ENCODE data around the gene CHST15.

CHST15 gene

GRCh38 chr10:124126145-124126982 lies 33.0 kb upstream of the CHST15 start:
- DNase-seq, result no peak
- in situ Hi-C loops (cut with HindIII; ENCODE audit: low pct_ligation_motif_present, low pct_unique_long_range_greater_than_20kb, low sequenced_read_pairs), result no loop called here

- peak; percentile 24 for DNase-seq
Observed at GRCh38 chr10:124125305-124126116, 32.1 kb upstream of the CHST15 start.

GRCh38 chr10:124124769-124125161 lies 31.4 kb upstream of the CHST15 start:
- in situ Hi-C loops (cut with HindIII; ENCODE audit: low pct_ligation_motif_present, low pct_unique_long_range_greater_than_20kb, low sequenced_read_pairs), result no loop called here
- no peak for DNase-seq

More at GRCh38 chr10:124125305-124126116, 32.1 kb upstream of the CHST15 start:
- in situ Hi-C loops (cut with HindIII; ENCODE audit: low pct_ligation_motif_present, low pct_unique_long_range_greater_than_20kb, low sequenced_read_pairs), result no loop called here

- DNase-seq, result no peak
- in situ Hi-C loops (cut with HindIII; ENCODE audit: low pct_ligation_motif_present, low pct_unique_long_range_greater_than_20kb, low sequenced_read_pairs), result no loop called here
Observed at GRCh38 chr10:124124123-124124768, 30.8 kb upstream of the CHST15 start.

GRCh38 chr10:124123156-124123555 lies 29.8 kb upstream of the CHST15 start:
- no peak for DNase-seq
- in situ Hi-C loops (cut with HindIII; ENCODE audit: low pct_ligation_motif_present, low pct_unique_long_range_greater_than_20kb, low sequenced_read_pairs), result no loop called here

- in situ Hi-C loops (cut with HindIII; ENCODE audit: low pct_ligation_motif_present, low pct_unique_long_range_greater_than_20kb, low sequenced_read_pairs), result no loop called here
- no peak for DNase-seq
Observed at GRCh38 chr10:124122211-124122610, 28.8 kb upstream of the CHST15 start.

GRCh38 chr10:124120410-124121061 lies 27.1 kb upstream of the CHST15 start:
- no peak for DNase-seq
- in situ Hi-C loops (cut with HindIII; ENCODE audit: low pct_ligation_motif_present, low pct_unique_long_range_greater_than_20kb, low sequenced_read_pairs), result no loop called here

- no peak for DNase-seq
- in situ Hi-C loops (cut with HindIII; ENCODE audit: low pct_ligation_motif_present, low pct_unique_long_range_greater_than_20kb, low sequenced_read_pairs), result no loop called here
Observed at GRCh38 chr10:124119946-124120345, 26.5 kb upstream of the CHST15 start.

GRCh38 chr10:124119216-124119615 lies 25.8 kb upstream of the CHST15 start:
- DNase-seq, result no peak
- in situ Hi-C loops (cut with HindIII; ENCODE audit: low pct_ligation_motif_present, low pct_unique_long_range_greater_than_20kb, low sequenced_read_pairs), result no loop called here

GRCh38 chr10:124117833-124118232 lies 24.4 kb upstream of the CHST15 start:
- in situ Hi-C loops (cut with HindIII; ENCODE audit: low pct_ligation_motif_present, low pct_unique_long_range_greater_than_20kb, low sequenced_read_pairs), result no loop called here
- no peak for DNase-seq

GRCh38 chr10:124117511-124117785 lies 24.1 kb upstream of the CHST15 start:
- DNase-seq, result no peak
- in situ Hi-C loops (cut with HindIII; ENCODE audit: low pct_ligation_motif_present, low pct_unique_long_range_greater_than_20kb, low sequenced_read_pairs), result no loop called here

GRCh38 chr10:124116771-124117510 lies 23.5 kb upstream of the CHST15 start:
- DNase-seq, result no peak
- in situ Hi-C loops (cut with HindIII; ENCODE audit: low pct_ligation_motif_present, low pct_unique_long_range_greater_than_20kb, low sequenced_read_pairs), result no loop called here

- DNase-seq, result no peak
- in situ Hi-C loops (cut with HindIII; ENCODE audit: low pct_ligation_motif_present, low pct_unique_long_range_greater_than_20kb, low sequenced_read_pairs), result no loop called here
Observed at GRCh38 chr10:124114696-124115095, 21.3 kb upstream of the CHST15 start.

- in situ Hi-C loops (cut with HindIII; ENCODE audit: low pct_ligation_motif_present, low pct_unique_long_range_greater_than_20kb, low sequenced_read_pairs), result no loop called here
Observed at GRCh38 chr10:124112891-124113580, 19.6 kb upstream of the CHST15 start.

GRCh38 chr10:124110882-124111281 lies 17.5 kb upstream of the CHST15 start:
- in situ Hi-C loops (cut with HindIII; ENCODE audit: low pct_ligation_motif_present, low pct_unique_long_range_greater_than_20kb, low sequenced_read_pairs), result no loop called here
- no peak for DNase-seq

More at GRCh38 chr10:124112891-124113580, 19.6 kb upstream of the CHST15 start:
- no peak for DNase-seq

- in situ Hi-C loops (cut with HindIII; ENCODE audit: low pct_ligation_motif_present, low pct_unique_long_range_greater_than_20kb, low sequenced_read_pairs), result no loop called here
- DNase-seq, result no peak
Observed at GRCh38 chr10:124109261-124109660, 15.9 kb upstream of the CHST15 start.

- in situ Hi-C loops (cut with HindIII; ENCODE audit: low pct_ligation_motif_present, low pct_unique_long_range_greater_than_20kb, low sequenced_read_pairs), result no loop called here
- DNase-seq, result no peak
Observed at GRCh38 chr10:124107072-124107471, 13.7 kb upstream of the CHST15 start.

Data from ACHN (cell line).